Mesenchymal stem cell (in vitro differentiated cells and primary cell): ENCODE results near the gene KIFC3.
A peak's percentile ranks its signal among the peaks of the same experiment; 100 is the strongest.

ENCODE experiments used
- DNase-seq: peaks from one replicate; pipeline ENCODE4 v3.0.0-alpha.2; 2013
- H2AFZ ChIP-seq: one replicate; pipeline ENCODE4 v1.6.1; 2013; ENCODE audit warnings: low read depth, mild to moderate bottlenecking, control low read depth, inconsistent platforms, low read length, moderate library complexity
- H2AK5ac ChIP-seq: 2 replicates; pipeline ENCODE4 v1.6.1; 2013; ENCODE audit warnings: low read length, moderate library complexity, mild to moderate bottlenecking, inconsistent platforms; ENCODE audit not compliant: severe bottlenecking
- H2BK120ac ChIP-seq: one replicate; pipeline ENCODE4 v1.6.1; 2013; ENCODE audit warnings: low read depth, mild to moderate bottlenecking, inconsistent platforms, low read length, moderate library complexity
- H2BK12ac ChIP-seq, 2 experiments: one replicate each; pipeline ENCODE4 v1.6.1; 2013; ENCODE audit warnings: inconsistent platforms in 2 of 2, low read length in 2 of 2, mild to moderate bottlenecking in 2 of 2, moderate library complexity in 2 of 2, control low read depth in 1 of 2
- H2BK15ac ChIP-seq: one replicate; pipeline ENCODE4 v1.6.1; 2013; ENCODE audit warnings: mild to moderate bottlenecking, low read depth, inconsistent platforms; ENCODE audit not compliant: poor library complexity, severe bottlenecking
- H2BK5ac ChIP-seq: 2 replicates; pipeline ENCODE4 v1.6.1; 2013; ENCODE audit warnings: low read depth, mild to moderate bottlenecking, low read length, control low read depth, inconsistent platforms; ENCODE audit not compliant: poor library complexity, severe bottlenecking
- H3K14ac ChIP-seq, 2 experiments: one replicate each; pipeline ENCODE4 v1.6.1; 2013; ENCODE audit warnings: inconsistent platforms in 2 of 2, low read length in 2 of 2, control low read depth in 1 of 2, mild to moderate bottlenecking in 1 of 2, moderate library complexity in 1 of 2
- H3K18ac ChIP-seq, 2 experiments: one replicate each; pipeline ENCODE4 v1.6.1; 2013; ENCODE audit warnings: inconsistent platforms in 2 of 2, low read length in 2 of 2, control low read depth in 1 of 2, low read depth in 1 of 2, mild to moderate bottlenecking in 1 of 2
- H3K23ac ChIP-seq, 2 experiments: one replicate each; pipeline ENCODE4 v1.6.1; 2013; ENCODE audit warnings: inconsistent platforms in 2 of 2, low read length in 2 of 2, mild to moderate bottlenecking in 2 of 2, moderate library complexity in 2 of 2, control low read depth in 1 of 2
- H3K27ac ChIP-seq: 2 replicates; pipeline ENCODE4 v1.5.1; 2013; ENCODE audit warnings: mild to moderate bottlenecking, moderate library complexity, low read length, control low read depth, inconsistent platforms; ENCODE audit not compliant: poor library complexity, severe bottlenecking
- H3K27me3 ChIP-seq, 2 experiments: 2 replicates each; pipeline versions ENCODE4 v1.6.1 to v1.7.0; 2013; ENCODE audit warnings: low read length in 2 of 2, mild to moderate bottlenecking in 2 of 2, moderate library complexity in 2 of 2, control low read depth in 1 of 2, inconsistent platforms in 1 of 2; ENCODE audit not compliant: control insufficient read depth in 1 of 2, insufficient read depth in 1 of 2
- H3K36me3 ChIP-seq, 2 experiments: 2 replicates each; pipeline versions ENCODE4 v1.6.1 to v1.7.0; 2013; ENCODE audit warnings: low read length in 2 of 2, control low read depth in 1 of 2, inconsistent platforms in 1 of 2, low read depth in 1 of 2, mild to moderate bottlenecking in 1 of 2; ENCODE audit not compliant: insufficient read depth in 2 of 2, control insufficient read depth in 1 of 2
- H3K4ac ChIP-seq, 2 experiments: one replicate each; pipeline ENCODE4 v1.6.1; 2013; ENCODE audit warnings: inconsistent platforms in 2 of 2, low read length in 2 of 2, mild to moderate bottlenecking in 2 of 2, moderate library complexity in 2 of 2, control low read depth in 1 of 2, low read depth in 1 of 2
- H3K4me1 ChIP-seq: 2 replicates; pipeline ENCODE4 v1.6.1; 2013; ENCODE audit warnings: low read depth, low read length, control low read depth; ENCODE audit not compliant: control insufficient read depth, insufficient read depth
- H3K4me2 ChIP-seq: 2 replicates; pipeline ENCODE4 v1.6.1; 2013; ENCODE audit warnings: low read length, mild to moderate bottlenecking, inconsistent platforms; ENCODE audit not compliant: poor library complexity, severe bottlenecking
- H3K4me3 ChIP-seq, 2 experiments: 2 replicates each; pipeline versions ENCODE4 v1.5.1 to v1.7.0; 2013; ENCODE audit warnings: low read length in 2 of 2, mild to moderate bottlenecking in 2 of 2, control low read depth in 1 of 2, low read depth in 1 of 2; ENCODE audit not compliant: insufficient read depth in 1 of 2
- H3K79me1 ChIP-seq: replicated peaks from 2 replicates; pipeline ENCODE4 v1.6.1; 2013; ENCODE audit warnings: mild to moderate bottlenecking, control low read depth, low read length, inconsistent platforms; ENCODE audit not compliant: poor library complexity, severe bottlenecking
- H3K9ac ChIP-seq: 2 replicates; pipeline ENCODE4 v1.7.0; 2013; ENCODE audit warnings: mild to moderate bottlenecking, low read length, moderate library complexity
- H3K9me3 ChIP-seq: 2 replicates; pipeline ENCODE4 v1.7.0; 2013; ENCODE audit warnings: mild to moderate bottlenecking, low read length; ENCODE audit not compliant: control insufficient read depth
- H4K8ac ChIP-seq: one replicate; pipeline ENCODE4 v1.6.1; 2013; ENCODE audit warnings: inconsistent platforms, mild to moderate bottlenecking, low read length, moderate library complexity
- H4K91ac ChIP-seq: one replicate; pipeline ENCODE4 v1.6.1; 2013; ENCODE audit warnings: mild to moderate bottlenecking, low read length, inconsistent platforms
- WGBS: methylation state at CpG from one replicate; pipeline ENCODE4 v1.1.7; 2013; ENCODE audit warnings: mixed read lengths; 5-methylcytosine and 5-hydroxymethylcytosine counted together

KIFC3 gene

GRCh38 chr16:57762365-57763040 lies 39.8 kb downstream of the KIFC3 start:
- no peak for DNase-seq
- H3K23ac ChIP-seq: no peak overlapping the region
- H3K27me3 ChIP-seq: no peaks in the 10 kb centered on the region
- no peak overlapping the region for H2BK15ac ChIP-seq
- peaks cover 44 to 95% of the 10 kb centered on the region in 2 experiments for H3K36me3 ChIP-seq
- H3K4me2 ChIP-seq: no peak overlapping the region
- 82% methylated on average over 15 of the region's 15 CpGs for WGBS
- no peak overlapping the region for H3K4me3 ChIP-seq
- H3K4me1 ChIP-seq: peaks cover 76% of the 10 kb centered on the region
- H2BK12ac ChIP-seq: no peak overlapping the region
- no peaks in the 10 kb centered on the region for H3K9me3 ChIP-seq
- peak overlapping the region; percentile 28 for H3K27ac ChIP-seq
- peaks cover 23% of the 10 kb centered on the region for H3K79me1 ChIP-seq
- no peak overlapping the region for H4K91ac ChIP-seq
- H3K18ac ChIP-seq: no peak overlapping the region
- no peak overlapping the region for H3K9ac ChIP-seq
- no peak overlapping the region for H3K4ac ChIP-seq
- H2BK5ac ChIP-seq: no peak overlapping the region
- H2BK120ac ChIP-seq: no peak overlapping the region
- no peak overlapping the region for H2AFZ ChIP-seq
- H3K14ac ChIP-seq: no peak overlapping the region
- H4K8ac ChIP-seq: no peak overlapping the region
- H2AK5ac ChIP-seq: peak overlapping the region; percentile 47

- Histone ChIP-seq H3K9me3 (no peaks in the 10 kb centered on the region), H4K8ac (no peak overlapping the region), H2BK5ac (no peak overlapping the region), H3K14ac (no peak overlapping the region), H3K4me1 (peaks cover 80% of the 10 kb centered on the region), H3K79me1 (peaks cover 23% of the 10 kb centered on the region), H3K9ac (no peak overlapping the region), H2BK120ac (no peak overlapping the region), H2AFZ (no peak overlapping the region), H3K36me3 (peaks cover 39 to 96% of the 10 kb centered on the region in 2 experiments), H3K18ac (no peak overlapping the region), H3K27me3 (no peaks in the 10 kb centered on the region), H3K27ac (no peak overlapping the region), H3K4ac (no peak overlapping the region), H3K4me3 (no peak overlapping the region), H3K4me2 (no peak overlapping the region), H3K23ac (no peak overlapping the region), H2BK12ac (no peak overlapping the region), H2BK15ac (no peak overlapping the region), H2AK5ac (peak overlapping the region; percentile 34), H4K91ac (no peak overlapping the region)
- WGBS: 96% methylated on average over 12 of the region's 12 CpGs
- no peak for DNase-seq
These were observed 40.3 kb downstream of the KIFC3 start for GRCh38 chr16:57761957-57762356.

DNA sequence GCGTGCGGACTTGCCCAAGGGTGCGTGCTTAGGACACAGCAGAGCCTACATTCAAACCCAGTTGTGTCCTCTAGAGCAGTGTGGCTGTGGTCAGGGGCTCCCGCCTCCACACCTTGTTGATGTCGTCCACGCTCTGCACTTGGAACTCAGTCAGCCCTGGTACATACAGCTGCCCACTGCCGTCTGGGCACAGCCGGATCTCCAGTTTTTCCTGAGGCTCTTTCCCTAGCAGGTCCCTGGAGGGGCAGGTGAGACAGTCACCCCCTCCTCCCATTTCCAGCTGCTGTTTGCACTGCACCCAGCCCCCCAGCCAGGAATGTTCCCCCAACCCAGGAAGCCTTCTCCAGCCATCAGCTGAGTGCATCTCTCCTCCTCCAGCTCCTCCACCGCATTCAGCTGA lies 41.0 kb downstream of the KIFC3 start:
- Histone ChIP-seq H3K4ac (no peak overlapping the region), H3K4me3 (no peak overlapping the region), H3K36me3 (peaks cover 34 to 96% of the 10 kb centered on the region in 2 experiments), H3K14ac (no peak overlapping the region), H2BK12ac (no peak overlapping the region), H4K91ac (no peak overlapping the region), H2BK15ac (no peak overlapping the region), H3K27me3 (no peaks in the 10 kb centered on the region), H2BK5ac (no peak overlapping the region), H3K4me2 (no peak overlapping the region), H3K23ac (no peak overlapping the region), H3K79me1 (peaks cover 21% of the 10 kb centered on the region), H3K9me3 (no peaks in the 10 kb centered on the region), H2BK120ac (no peak overlapping the region), H2AK5ac (no peak overlapping the region), H2AFZ (no peak overlapping the region), H4K8ac (no peak overlapping the region), H3K27ac (no peak overlapping the region), H3K9ac (no peak overlapping the region), H3K18ac (no peak overlapping the region), H3K4me1 (peaks cover 85% of the 10 kb centered on the region)
- 83% methylated on average over 9 of the region's 9 CpGs for WGBS
- DNase-seq: no peak

DNA sequence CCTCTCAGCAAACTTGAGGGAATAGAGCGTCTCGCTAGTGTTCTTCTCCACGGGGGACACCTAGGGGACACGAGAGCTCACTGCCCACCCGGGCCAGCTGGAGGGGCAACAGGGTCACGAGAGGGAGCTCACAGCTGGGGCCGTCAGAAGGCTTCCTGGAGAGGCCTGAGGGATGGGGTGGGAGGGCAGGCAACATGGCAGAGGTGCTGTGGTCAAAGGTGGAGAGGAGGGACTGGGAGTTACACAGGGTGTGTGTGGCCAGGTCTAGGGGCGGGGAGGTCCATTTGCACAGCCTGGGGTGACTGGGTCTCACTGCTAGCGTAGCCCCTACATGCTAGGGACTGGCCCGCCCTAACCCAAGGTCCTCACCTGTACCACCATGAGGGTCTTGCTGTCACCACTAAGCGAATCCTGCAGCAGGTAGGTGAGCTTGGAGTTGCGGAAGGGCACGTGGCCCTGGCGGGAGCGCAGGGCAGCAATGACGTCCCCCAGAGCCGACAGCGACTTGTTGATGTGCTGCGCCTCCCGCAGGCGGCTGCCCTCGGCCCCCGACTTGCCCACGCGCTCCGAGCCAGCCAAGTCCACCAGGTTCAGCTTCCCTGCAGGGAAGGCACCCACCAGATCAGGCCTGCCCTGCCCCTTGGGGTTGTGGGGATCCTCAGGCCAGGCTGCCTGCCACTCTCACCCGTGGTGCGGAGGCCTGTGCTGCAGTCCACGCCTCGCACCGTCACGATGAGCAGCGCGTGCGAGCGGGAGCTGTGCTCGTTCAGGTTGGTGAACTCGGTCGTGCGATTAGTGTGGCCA lies 41.7 kb downstream of the KIFC3 start:
- Histone ChIP-seq H3K23ac (no peak overlapping the region), H3K9me3 (no peaks in the 10 kb centered on the region), H2AK5ac (peak overlapping the region; percentile 25), H2BK12ac (no peak overlapping the region), H3K27me3 (no peaks in the 10 kb centered on the region), H3K14ac (no peak overlapping the region), H4K8ac (no peak overlapping the region), H3K4me2 (no peak overlapping the region), H3K36me3 (peaks cover 34 to 96% of the 10 kb centered on the region in 2 experiments), H3K18ac (no peak overlapping the region), H3K4me1 (peaks cover 80% of the 10 kb centered on the region), H3K27ac (no peak overlapping the region), H2AFZ (no peak overlapping the region), H2BK15ac (no peak overlapping the region), H3K79me1 (peaks cover 17% of the 10 kb centered on the region), H4K91ac (no peak overlapping the region), H3K9ac (no peak overlapping the region), H3K4ac (no peak overlapping the region), H3K4me3 (no peak overlapping the region), H2BK5ac (no peak overlapping the region), H2BK120ac (no peak overlapping the region)
- 93% methylated on average over 40 of the region's 40 CpGs for WGBS
- no peak for DNase-seq
